COLO668 (cell line): Measurements from ENCODE around the gene NOVA1.

Experiments used
- DNase-seq: peaks from one replicate; lab custom pipeline; 2025; ENCODE audit not compliant: unreplicated experiment; lab: John Stamatoyannopoulos, UW

The NOVA1 gene

DNA sequence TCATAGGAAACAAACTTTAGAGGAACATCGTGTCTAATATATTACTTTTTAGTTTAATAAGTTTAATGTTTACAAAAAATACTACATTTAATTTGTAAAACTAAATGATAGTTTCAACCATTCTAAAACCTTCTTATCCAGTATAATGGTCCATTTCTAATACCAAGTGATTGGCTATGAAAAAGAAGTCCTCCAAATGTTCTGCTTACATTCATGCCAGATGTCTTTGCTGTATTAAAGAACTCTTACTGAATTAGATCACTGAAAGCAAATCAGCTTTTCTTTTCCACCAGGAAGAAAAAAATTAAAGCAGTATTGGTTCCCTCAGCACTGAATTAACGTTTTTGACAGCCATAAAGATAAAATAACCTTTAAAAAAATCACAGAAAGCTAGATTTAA, 3.7 kb downstream of the NOVA1 start:
- DNase-seq, result no peak

DNA sequence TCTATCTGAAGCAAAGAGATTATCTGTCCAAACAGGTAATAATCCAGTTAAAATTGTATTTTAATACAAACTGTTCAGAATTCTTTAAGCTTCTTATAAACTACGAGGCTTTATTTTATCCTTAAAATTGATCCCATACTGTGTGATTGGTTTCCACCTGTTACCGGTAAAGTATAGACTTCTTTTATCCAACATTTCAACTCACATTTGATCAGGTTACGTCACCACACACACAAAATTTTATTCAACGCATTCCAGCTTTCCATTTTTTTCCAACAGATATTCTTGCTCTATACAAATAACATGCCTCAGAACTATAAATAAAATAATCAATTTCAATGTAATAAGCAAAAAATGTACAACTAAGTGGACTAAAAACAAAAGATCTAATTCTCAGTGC, 4.5 kb downstream of the NOVA1 start:
- no peak for DNase-seq

DNA sequence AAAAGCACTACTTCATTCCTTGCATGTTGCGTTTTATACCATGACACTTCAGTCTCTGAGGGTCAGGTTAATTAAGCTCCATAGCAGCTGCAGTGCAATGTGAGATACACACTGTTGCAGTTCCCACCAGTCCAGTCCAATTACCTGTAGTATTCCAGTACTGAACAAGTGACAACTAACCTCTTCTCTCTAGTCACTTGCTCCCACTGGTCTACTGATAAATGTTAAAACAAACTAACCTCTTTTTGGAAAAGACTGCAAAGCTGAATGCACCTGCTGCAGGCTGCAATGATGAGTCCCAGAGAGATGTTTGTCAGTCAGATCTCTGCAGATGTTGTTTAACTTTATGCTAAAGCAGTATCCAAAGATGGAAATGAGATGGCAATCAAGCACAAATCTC, 7.9 kb downstream of the NOVA1 start:
- DNase-seq, result no peak

DNA sequence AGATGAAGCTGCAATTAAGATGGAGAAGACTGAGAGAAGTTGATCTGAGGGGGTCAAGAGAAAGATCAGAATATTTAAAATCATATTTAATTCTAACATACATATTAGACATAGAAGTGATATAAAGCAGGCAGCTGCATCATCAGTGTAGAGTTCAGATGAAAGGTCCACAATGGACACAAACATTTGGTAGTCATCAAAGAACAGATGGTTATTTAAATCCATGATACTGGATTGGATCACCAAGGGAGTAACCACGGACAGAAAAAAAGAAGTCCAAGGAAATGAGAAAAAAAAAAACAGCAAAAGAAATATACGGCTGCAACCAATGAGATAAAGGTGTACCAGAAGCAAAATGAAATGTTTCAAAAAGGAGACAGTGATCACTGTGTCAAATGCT, 20.1 kb downstream of the NOVA1 start:
- no peak for DNase-seq

DNA sequence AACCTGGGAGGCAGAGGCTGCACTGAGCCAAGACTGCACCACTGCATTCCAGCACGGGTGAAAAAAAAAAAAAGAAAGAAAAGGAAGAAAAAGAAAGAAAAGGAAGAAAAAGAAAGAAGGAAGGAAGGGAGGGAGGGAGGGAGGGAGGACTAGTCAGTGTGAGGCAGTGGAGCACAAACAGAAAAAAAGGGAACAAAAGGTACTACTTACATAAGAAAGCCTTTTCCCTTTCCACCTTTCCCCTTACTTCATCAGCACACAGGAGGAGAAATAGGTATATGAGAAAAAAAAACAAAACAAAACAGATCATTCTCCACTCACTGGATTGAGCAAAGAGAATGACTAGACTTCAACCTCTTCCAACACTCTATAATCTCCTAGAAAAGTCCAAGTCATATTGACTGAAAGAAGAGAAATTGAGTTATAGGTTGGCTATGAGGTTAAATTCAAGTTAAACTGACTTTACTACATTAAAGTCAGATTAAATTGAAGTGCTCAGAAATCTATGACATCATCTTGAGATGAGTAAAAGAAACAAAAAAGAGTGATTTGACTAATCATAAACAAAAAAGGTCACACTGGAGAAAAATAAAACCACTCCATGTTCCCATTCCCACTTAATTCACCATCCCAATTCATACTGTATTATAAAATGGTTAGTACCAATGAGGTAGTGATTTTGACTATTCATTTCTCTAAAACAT, 43.6 kb downstream of the NOVA1 start:
- DNase-seq, result no peak

DNA sequence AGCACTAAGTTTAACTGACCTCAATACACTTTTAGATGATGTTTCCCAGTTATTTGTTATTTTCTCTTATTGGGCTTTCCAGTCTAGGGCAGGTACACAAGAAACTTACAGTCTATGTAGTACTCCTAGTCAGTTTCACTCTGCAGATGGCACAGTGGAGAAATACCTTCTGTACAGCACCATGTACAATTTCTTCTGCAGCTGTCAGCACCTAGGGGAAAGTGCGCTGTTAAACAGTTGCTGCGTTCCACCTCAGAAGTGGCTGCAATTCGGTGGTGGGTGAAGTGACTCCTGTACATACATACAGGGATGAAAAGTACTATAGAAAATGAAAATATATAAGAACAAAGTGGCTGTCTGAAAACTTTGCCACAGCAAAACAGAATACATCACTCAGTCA, 48.3 kb downstream of the NOVA1 start:
- DNase-seq, result no peak

DNA sequence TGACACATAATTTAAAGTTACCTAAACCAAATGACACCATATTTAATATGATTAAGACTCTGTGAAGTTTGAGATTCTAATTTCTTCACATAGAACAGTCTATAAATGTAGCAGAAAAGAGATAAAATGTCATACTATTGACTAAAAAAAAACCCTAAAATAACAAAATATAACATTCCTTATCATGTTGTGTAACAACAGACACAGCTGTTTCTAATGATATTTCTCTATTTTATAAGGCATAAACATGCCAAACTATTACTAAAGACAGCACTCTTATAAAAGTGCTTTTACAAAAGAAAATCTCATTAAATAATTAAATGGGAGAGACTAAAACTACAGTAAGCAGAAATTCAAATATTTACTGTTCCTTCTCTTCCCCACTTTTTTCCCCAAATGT, 49.4 kb downstream of the NOVA1 start:
- DNase-seq, result no peak

DNA sequence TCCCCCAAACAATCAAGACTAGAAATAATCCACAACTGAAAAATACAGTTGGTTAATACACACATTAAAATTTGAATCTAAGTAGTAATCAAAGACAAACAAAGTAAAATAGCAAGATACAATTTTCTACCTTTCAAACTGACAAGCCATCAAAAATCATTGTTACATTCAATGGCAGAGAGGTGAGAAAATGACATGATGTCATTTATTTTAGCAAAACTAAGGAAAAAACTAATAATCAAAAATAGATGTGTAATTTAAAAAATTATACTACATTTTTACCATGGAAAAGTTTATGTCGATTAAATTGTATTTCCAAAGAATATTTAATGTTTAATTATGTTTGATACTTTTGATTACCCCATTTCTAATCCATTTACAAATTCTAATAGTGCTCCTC, 59.7 kb downstream of the NOVA1 start:
- DNase-seq, result no peak

DNA sequence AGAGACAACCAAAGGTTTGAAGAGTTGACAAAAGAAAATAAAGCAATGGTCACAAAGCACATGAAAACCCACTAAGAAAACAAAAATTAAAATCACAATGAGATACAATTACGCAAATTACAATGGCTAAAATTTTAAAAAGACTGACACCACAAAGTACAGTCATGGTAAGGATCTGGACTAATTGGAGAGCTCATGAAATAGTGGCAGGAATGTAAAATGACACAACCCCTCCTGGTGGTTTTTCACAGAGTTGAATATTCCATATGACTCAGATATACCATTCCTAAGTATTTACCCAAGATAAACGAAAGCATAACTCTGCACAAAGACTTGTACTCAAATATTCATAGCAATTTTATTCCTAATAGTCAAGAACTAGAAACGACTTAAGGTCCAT, 65.9 kb downstream of the NOVA1 start:
- no peak for DNase-seq

DNA sequence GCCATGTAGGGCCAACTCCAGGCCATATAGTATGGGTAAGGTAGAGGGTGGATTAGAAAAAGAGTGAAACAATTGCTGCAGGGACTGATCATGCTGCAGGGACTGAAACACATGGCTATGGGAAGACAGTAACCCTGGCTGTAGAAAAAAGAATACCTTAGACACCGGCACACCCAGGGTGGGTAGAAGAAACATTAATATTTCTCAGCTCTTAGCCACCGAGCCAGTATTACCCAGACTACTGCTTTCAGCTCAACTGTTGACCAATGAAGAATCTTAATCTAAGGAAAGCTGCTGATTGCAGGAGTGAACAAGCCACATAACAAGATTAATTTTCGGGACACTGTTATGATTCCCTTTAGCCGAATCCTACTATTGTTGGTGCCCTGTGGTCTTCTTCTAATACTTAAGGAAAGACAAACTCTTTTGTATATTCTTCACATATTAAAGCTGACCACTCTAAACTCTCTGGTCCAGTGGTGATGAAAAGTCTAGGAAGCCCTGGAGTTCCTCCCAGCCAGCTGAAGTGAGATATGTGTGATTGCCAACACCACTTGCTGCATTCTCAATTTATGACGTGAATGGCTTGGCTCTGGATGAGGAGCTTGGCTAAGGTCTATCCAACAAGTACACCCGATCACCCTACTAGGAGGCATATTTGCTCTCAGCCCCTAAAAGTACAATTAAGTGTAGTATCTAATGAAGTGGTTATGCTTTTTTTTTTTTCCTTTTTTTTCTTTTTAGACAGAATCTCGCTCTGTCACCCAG, 69.2 kb downstream of the NOVA1 start:
- DNase-seq, result no peak

DNA sequence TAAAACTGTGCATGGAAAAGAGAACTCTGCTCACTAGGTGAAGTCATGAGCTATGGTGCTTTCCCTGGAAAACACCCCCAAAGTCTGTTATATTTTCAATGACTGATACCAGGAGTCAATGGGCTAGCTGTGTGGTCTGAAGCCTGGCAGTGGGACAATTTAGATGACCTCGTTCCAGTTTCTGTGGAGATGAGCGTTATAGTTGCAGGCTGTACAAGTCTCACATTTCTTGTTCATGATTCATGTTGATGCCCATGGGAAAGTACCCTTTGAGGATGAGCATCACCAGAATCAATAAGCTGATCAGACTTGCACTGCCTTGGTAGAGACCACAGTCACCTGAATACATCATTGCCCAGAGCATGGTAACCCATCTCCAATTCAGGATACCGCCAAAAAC, 70.7 kb downstream of the NOVA1 start:
- DNase-seq, result no peak

DNA sequence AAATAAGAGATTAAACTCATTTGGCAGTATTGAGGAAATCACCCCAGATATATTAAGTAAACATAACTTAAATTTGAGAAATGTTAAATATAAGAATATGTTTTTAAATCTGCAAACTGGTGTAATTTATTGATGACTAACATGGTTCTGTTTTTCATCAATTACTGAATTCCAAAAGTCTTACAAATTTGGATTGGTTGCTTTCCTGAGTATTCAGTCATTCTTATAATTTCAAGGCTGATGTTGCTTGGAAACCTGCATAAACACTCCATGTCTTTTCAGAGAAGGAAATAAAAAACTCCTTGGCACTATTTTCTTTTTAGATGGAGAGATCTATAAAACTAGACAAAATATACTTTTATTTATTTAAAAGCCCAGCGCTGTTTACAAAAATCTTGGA, 71.7 kb downstream of the NOVA1 start:
- DNase-seq, result no peak

DNA sequence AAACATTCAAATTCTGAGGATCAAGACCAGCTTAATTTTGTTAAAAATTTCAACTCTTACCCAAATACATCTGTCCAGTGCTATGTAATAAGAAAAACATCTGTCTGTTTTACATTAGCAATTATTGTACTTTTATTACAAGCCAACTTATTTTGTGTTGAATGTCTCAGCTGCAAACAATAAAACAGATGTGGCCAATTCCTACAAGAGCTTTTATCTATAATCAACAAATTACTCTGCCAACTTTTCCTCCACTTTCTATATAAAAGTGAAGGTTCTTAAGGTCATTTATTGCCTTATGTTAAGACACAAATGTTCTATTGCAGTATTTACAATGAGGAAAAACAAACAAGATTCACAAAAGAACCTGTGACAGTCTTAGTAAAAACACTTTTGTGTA, 72.7 kb downstream of the NOVA1 start:
- DNase-seq, result no peak

DNA sequence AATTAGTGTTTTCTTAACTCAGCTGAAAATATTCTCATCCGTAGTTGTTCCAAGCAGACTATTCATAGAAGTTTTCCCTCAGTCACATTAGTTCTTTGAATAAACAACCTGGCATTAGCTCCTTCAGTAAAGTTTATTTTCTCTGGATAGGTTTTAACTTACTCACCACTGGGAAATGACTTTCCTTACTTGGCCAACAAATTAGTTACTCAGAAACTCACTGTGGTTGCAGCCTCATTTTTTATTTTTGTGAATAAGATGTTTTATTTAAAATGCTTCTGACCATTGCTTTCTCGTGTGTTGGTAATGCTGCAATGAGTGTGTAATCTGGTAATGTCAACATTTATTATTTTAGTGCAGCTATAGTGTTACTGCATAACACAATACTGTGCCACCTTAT, 74.9 kb downstream of the NOVA1 start:
- no peak for DNase-seq

DNA sequence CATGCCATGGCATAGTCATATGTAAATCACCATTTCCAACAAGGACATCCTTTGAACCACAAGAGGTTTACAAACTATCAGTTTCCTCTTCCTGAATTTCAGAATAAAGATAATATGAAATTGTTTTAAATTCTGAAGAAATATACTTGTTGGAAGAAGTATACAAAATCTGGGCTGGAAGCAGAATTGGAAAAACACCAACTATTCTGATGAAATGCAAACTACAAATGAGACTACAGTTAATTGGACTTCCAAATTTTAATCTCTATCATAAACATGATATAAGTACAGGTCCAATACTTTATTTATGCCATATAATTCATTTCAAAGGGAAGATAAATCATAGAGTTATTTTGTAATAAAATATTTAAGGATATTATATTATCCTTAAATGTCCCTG, 80.1 kb downstream of the NOVA1 start:
- no peak for DNase-seq

DNA sequence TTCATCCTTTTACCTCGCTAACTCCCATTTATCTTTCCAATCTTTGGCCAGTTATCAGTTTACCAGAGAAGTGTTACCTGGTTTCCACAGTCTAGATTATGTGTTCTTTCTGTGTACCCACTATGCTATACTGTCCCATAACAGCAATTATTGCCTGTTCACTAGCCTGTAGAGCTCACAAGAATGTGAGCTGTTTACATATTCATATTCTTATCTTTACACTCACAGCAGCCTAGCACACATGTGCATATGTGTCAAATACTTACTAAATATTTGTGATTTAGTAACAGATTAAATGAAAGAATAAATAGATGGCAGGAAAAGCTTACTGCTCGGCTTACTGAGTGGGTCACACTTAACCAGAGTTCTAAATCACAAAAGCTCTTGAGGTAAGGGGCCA, 97.8 kb downstream of the NOVA1 start:
- DNase-seq, result no peak

DNA sequence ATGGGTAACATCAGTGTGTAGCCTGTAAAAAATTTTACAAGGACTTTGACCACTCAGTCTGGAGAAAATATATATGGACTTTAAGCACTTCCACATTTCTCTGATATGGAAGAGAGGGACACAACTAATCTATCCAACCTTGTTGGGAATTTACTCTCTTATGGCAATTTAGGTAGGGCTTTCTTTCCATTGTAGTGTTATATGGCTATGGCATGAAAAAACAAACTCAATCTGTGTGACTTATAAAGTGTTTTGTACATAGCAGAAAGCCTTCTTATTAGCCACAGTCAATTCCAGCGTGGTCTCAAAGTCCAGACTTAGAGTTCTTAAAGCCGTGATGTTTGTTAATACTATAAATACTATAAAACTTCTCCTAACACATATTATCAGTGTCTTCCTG, 98.3 kb downstream of the NOVA1 start:
- DNase-seq, result no peak

DNA sequence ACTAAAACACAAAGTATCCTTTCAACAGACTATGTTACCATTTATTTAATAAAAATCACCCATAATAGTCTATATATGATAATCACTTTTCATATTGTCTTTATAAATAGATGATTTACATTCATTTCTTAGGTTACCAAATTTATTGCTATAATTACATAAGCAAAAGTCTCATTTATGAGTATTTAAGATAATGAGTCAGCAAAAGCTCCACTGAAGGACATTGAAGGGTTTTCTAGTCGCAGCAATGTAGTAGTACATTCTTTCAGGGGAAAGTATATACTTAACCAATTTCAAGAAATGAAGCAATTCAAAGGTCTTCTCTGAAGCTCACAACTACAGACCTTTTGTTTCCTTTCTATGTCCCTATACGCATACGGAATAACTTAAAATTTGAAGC, 110.9 kb downstream of the NOVA1 start:
- no peak for DNase-seq

DNA sequence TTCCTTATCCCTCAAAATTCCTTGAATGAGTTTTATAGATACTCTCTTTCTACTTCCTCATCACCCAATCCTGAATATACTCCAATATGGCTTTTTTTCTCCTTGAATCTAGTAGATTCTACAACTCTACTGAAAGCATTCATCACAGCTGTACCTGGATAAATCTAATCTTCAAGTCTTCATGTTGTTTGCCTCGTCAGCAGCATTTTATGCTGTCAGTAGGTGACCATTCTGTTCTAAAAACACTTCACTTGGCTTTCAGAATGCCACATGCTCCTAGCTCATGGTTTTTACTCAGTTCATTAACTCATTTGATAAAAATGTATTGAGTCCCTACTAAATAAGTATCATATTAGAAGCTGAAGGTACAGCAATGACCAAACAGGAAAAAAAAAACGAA, 113.3 kb downstream of the NOVA1 start:
- DNase-seq, result no peak

DNA sequence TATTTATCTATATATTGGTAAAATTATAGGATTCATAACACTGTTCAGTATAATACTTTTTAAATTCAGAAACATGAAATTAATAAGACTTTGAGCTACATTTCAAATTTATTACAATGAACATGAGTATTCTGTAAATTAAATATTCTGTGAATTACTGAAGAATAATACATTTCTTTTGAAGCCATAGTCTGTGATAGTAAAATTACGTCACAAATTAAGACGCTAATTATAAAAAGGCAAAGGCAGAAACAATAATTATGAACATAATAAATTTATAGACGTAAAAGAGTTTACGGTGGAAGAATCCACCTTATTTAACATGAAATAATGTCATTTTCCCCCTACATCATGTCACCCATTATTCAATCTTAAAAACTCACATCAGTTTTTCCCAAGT, 118.9 kb downstream of the NOVA1 start:
- DNase-seq, result no peak

DNA sequence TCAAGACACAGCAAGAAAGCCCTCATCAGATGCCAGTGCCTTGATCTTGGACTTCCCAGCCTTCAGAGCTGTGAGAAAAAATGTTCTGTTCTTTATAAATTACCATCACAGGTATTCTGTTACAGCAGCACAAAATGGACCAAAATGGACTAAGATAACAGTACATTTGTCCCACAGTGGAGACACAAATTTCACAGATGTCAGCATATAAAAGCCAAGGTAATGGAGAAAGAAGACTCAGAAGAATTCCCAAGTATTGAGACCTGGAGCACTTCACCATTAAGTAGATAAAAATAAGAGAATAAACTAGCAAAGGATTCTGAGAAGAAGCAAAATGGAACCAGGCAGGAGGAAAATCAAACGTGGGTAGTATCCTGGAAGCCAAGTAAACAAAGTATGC, 131.0 kb downstream of the NOVA1 start:
- no peak for DNase-seq

DNA sequence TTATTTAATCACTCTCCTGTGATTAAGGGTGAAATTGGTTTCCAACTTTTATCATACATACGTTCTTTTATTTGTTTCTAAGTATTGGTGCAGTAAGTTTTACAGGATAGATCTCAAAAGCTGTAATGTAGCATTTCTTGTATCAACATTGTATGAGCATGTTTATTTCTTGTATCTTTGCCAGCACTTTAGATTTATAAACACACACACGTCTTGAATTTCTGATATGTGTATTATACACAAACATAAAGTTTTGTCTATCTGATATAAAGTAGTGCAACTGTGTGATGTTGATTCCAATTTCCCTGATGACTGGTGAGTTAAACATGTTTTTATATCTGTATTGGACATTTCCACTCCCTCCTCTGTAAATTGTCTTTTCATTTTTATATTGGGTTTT, 134.7 kb downstream of the NOVA1 start:
- no peak for DNase-seq

DNA sequence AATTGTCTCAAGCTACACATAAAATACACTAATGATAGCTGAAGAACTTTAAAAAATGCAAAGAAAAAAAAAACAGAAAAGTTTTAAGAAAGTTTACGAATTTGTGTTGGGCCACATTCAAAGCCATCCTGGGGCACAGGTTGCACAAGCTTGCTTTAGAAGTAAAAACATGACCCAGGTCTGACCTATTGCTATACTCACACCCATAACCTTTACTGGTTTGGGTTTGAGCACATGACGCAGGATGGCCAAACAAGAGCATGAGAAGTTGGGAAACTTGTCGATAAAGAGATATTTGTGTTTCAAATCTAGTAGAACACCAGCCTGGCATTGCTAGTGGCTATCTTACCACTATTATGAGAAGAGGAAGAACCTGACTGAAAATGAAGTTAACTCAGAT, 143.7 kb downstream of the NOVA1 start:
- no peak for DNase-seq
